Lower lobe of right lung (tissue), 2 donors: Measurements from ENCODE around the gene PIGT. TPM values are rescaled to one million over a fixed set of nuclear protein-coding genes. Genes with fewer than 3 reads are reported as not detected.

Source experiments
- ATAC-seq, 2 donors: fragments of 200-7000 bp; cut with Tn5 transposase; one replicate each; pipeline ENCODE4 v1.9.1; 2020 to 2022; ENCODE audit warnings: mild to moderate bottlenecking in 2 of 2, moderate library complexity in 2 of 2
- DNase-seq: peaks from one replicate; pipeline ENCODE4 v3.0.0-alpha.2; 2020
- H3K27ac ChIP-seq: fragments of 200-600 bp; one replicate; pipeline ENCODE4 v1.8.0; 2022
- H3K27me3 ChIP-seq: fragments of 200-600 bp; one replicate; pipeline ENCODE4 v1.8.0; 2022; ENCODE audit warnings: low read depth
- H3K36me3 ChIP-seq: fragments of 200-600 bp; one replicate; pipeline ENCODE4 v1.8.0; 2022; ENCODE audit warnings: mild to moderate bottlenecking
- H3K4me1 ChIP-seq: fragments of 200-600 bp; one replicate; pipeline ENCODE4 v1.8.0; 2022
- H3K4me3 ChIP-seq: fragments of 200-600 bp; one replicate; pipeline ENCODE4 v1.8.0; 2022; ENCODE audit warnings: mild to moderate bottlenecking
- H3K9me3 ChIP-seq: fragments of 200-600 bp; one replicate; pipeline ENCODE4 v1.8.0; 2022
- intact Hi-C: fragments of 100-400 bp; cut with DNase I; formaldehyde crosslinking; loops from one replicate; pipeline ENCODE4 v1.11.0; 2022
- total RNA-seq: library from RNA; stranded (reverse); fragmentation: NEBNext Ultra II Directional; extraction: Animal tissue kit (Norgen Biotek cat#: 25700); gene quantifications from one replicate; pipeline ENCODE4 v1.2.1, GENCODE V29; 2021
- TF ChIP-seq, protein P1 (sequence below): fragments of 200-600 bp; IDR thresholded peaks from one replicate; pipeline ENCODE4 v1.8.0; 2022; ENCODE audit warnings: antibody characterized with exemption, mild to moderate bottlenecking
- donor health status: DM: no; HTN: yes; CAD: no; lungs with severe emphysema.

PIGT gene
- total RNA-seq, 1 donor from 2014 or later = 78.7 TPM

DNA sequence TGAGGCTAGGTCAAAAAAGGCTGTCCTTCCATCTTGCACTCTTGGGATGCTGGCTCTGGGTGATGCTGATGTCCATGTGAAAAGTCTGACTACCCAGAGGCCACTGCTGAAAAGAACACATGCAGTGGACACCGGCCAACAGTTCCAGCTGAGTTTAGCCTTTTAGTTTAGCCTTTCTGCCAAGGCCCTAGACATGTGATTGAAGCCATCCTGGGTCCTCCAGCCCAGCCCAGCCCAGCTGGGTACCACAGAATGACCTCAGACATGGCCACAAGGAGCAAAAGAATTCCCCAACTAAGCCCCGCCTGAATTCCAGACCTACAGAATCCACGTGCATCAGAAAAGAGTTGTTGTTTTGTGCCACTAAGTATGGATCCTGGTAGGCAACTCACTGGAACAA, 17.4 kb downstream of the PIGT start:
- H3K27ac ChIP-seq = no peak overlapping the region
- peak in 1 of 2 donors; percentile 31 for ATAC-seq
- H3K4me1 ChIP-seq = peaks cover 6% of the 10 kb centered on the region
- no peaks in the 10 kb centered on the region for H3K36me3 ChIP-seq
- intact Hi-C loops = loop anchor here (10.0 kb wide), 1 partner anchor 49 kb away; no protein-coding TSS in a partner anchor
- no peak for DNase-seq
- H3K9me3 ChIP-seq = no peaks in the 10 kb centered on the region
- H3K27me3 ChIP-seq = no peaks in the 10 kb centered on the region
- no peak overlapping the region for H3K4me3 ChIP-seq
- TF ChIP-seq, protein P1, sequence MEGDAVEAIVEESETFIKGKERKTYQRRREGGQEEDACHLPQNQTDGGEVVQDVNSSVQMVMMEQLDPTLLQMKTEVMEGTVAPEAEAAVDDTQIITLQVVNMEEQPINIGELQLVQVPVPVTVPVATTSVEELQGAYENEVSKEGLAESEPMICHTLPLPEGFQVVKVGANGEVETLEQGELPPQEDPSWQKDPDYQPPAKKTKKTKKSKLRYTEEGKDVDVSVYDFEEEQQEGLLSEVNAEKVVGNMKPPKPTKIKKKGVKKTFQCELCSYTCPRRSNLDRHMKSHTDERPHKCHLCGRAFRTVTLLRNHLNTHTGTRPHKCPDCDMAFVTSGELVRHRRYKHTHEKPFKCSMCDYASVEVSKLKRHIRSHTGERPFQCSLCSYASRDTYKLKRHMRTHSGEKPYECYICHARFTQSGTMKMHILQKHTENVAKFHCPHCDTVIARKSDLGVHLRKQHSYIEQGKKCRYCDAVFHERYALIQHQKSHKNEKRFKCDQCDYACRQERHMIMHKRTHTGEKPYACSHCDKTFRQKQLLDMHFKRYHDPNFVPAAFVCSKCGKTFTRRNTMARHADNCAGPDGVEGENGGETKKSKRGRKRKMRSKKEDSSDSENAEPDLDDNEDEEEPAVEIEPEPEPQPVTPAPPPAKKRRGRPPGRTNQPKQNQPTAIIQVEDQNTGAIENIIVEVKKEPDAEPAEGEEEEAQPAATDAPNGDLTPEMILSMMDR = no peak

DNA sequence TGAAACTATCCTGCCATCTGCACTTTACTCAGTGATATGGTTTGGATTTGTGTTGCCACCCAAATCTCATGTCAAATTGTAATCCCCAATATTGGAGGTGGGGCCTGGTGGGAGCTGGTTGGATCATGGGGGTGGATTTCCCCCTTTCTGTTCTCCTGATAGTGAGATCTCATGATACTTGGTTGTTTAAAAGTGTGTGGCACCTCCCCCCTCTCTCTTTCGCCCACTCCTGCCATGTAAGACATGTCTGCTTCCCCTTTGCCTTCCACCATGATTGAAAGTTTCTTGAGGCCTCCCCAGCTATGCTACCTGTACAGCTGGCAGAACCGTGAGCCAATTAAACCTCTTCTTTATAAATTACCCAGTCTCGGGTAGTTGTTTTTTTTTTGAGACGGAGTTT, 18.0 kb downstream of the PIGT start:
- Histone ChIP-seq H3K27ac (no peak overlapping the region), H3K4me3 (no peak overlapping the region), H3K36me3 (no peaks in the 10 kb centered on the region), H3K9me3 (no peaks in the 10 kb centered on the region), H3K27me3 (no peaks in the 10 kb centered on the region), H3K4me1 (peaks cover 6% of the 10 kb centered on the region)
- ATAC-seq (no peak), DNase-seq (no peak)
- TF ChIP-seq, protein P1 = no peak
- intact Hi-C loops = loop anchor here (10.0 kb wide), 1 partner anchor 49 kb away; no protein-coding TSS in a partner anchor

GRCh38 chr20:45436732-45437485, 21.0 kb downstream of the PIGT start:
- Histone ChIP-seq H3K4me3 (peak overlapping the region; percentile 60), H3K27me3 (no peaks in the 10 kb centered on the region), H3K9me3 (no peaks in the 10 kb centered on the region), H3K36me3 (no peaks in the 10 kb centered on the region), H3K27ac (peak overlapping the region; percentile 76), H3K4me1 (peaks cover 6% of the 10 kb centered on the region)
- ATAC-seq = peak; percentile 99
- peak; percentile 95 for DNase-seq
- intact Hi-C loops = loop anchor here (5.0 to 10.0 kb wide), 2 partner anchors 52 to 120 kb away; no protein-coding TSS in a partner anchor
- TF ChIP-seq, protein P1 = peak; percentile 97

DNA sequence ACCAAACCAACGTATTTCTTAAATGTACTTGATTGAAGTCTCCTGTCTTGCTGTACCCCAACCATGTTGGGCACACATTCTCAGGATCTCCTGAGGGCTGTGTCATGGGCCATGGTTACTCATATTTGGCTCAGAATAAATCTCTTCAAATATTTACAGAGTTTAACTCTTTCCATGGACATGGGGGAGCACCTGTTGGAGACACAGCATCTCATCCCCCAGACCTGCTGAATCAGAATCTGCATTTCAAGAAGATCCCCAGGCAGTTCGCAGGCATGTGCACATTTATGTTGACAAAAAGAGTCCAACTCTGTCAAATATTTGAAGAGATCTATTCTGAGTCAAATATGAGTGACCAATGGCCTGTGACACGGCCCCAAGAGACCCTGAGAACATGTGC, 24.5 kb downstream of the PIGT start:
- no peak overlapping the region for H3K27ac ChIP-seq
- DNase-seq = no peak
- peaks cover 6% of the 10 kb centered on the region for H3K4me1 ChIP-seq
- ATAC-seq = no peak
- no peaks in the 10 kb centered on the region for H3K36me3 ChIP-seq
- no peak overlapping the region for H3K4me3 ChIP-seq
- no peaks in the 10 kb centered on the region for H3K9me3 ChIP-seq
- intact Hi-C loops = no loop called here
- TF ChIP-seq, protein P1 = no peak
- H3K27me3 ChIP-seq = no peaks in the 10 kb centered on the region

DNA sequence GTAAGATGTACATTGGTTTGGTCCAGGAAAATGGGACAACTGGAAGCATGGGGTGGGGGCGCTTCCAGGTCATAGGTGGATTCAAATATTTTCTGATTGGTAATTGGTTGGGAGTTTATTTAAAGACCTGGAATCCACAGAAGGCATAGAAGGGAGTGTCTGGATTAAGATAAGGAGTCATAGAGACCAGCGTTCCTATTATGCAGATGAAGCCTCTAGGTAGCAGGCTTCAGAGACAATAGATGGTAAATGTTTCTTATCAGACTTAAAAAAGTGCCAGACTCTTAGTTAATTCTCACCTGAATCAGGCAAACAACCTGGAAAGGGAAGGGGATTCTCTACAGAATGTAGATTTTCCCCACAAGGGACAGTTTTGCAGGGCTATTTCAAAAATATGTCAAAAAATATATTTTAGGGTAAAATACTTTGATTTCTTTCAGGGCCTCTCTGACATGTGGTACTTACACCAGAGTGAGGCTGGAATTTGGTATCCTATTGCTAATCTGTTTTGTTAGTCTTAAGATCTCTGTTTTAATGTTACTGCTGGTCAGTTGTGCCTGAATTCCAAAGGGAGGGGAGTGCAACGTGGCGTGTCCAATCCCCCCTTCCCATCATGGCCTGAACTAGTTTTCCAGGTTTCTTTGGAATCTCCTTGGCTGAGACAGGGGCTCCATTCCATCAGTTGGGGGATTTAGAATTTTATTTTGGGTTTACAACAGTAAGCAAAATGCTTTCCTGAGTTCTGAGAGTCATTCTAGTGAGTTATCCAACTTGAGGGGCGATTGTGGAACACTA, 25.1 kb downstream of the PIGT start:
- H3K27me3 ChIP-seq = no peaks in the 10 kb centered on the region
- ATAC-seq (no peak), DNase-seq (no peak)
- peaks cover 6% of the 10 kb centered on the region for H3K4me1 ChIP-seq
- H3K27ac ChIP-seq = no peak overlapping the region
- TF ChIP-seq, protein P1 = no peak
- intact Hi-C loops = no loop called here
- no peaks in the 10 kb centered on the region for H3K36me3 ChIP-seq
- H3K4me3 ChIP-seq = no peak overlapping the region
- no peaks in the 10 kb centered on the region for H3K9me3 ChIP-seq
